Heart left ventricle (tissue), 13 donors: ENCODE results near the gene SEC14L1.

Source experiments
- CTCF ChIP-seq, 12 donors: fragments of 200-600 bp; sonication (generic) in 4 of 12; IDR thresholded peaks; one replicate each; pipeline versions ENCODE4 v1.5.0 to v1.8.0; 2018 to 2022; ENCODE audit warnings: antibody characterized with exemption in 12 of 12, mild to moderate bottlenecking in 5 of 12
- POLR2A ChIP-seq, 2 donors: fragments of 450-650 bp; IDR thresholded peaks; one replicate each; pipeline ENCODE4 v1.6.1; 2017; ENCODE audit warnings: antibody characterized with exemption in 2 of 2, mild to moderate bottlenecking in 2 of 2, moderate library complexity in 2 of 2
- donor health status: ischemic (EF 13 %, LVEDD 7.1; RV severe dilation, severe dysfunction).
- donor health status: DM: no; HTN: yes; CAD: no.
- donor health status: DM: no; HTN: no; CAD: no.
- donor health status: ischemic (EF 25% LVEDD 6.9; RV normal size, moderate dysfunction).
- donor health status: ischemic (EF 25% LVEDD 5.7; RV mildly dilated, moderate dysfunction).
- donor health status: ischemic (EF 35%, LVEDD 5.7; RV mildly dilated, moderate dysfunction).
- donor health status: nonischemic (EF 11% LVEDD 7.7; RV severe dilation, severe dysfunction).
- donor health status: DM: yes; HTN: yes; CAD: no.
- donor health status: PGD.
- donor health status: ischemic (EF 29% LVEDD 5.4; RV normal size, mild dysfunction).
- donor health status: nonischemic (EF 23%, LVEDD 6.1; RV moderate dilation, normal function).

- no peak for TF ChIP-seq CTCF (IDR thresholded peaks at IDR 0.05)
- TF ChIP-seq POLR2A (IDR thresholded peaks at IDR 0.05) = no peak
Observed at GRCh38 chr17:77223642-77224420, 83.1 kb downstream of the SEC14L1 start.
